ENCODE measurements around the gene C20orf96.

The C20orf96 gene

DNA sequence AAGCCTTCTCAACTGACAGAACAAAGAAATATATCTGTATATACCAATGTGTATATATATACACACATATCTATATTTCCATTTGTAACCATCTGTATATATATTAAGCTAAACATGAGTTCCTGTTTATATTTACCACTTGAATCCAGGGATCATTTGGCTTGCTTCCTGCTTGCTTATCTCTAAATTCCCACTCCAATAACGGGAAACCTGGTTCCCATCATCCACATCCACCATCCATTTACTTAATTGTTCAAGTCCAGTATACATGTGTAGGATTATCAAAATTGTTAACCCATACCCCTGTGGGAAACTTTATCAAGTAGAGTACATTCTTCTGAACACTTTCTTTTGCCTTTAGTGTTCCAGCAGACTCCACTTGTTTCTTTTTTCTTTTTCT lies 22.3 kb upstream of the C20orf96 start:
- DNase-seq (ENCODE audit: low read depth, low spot score) = no peak

DNA sequence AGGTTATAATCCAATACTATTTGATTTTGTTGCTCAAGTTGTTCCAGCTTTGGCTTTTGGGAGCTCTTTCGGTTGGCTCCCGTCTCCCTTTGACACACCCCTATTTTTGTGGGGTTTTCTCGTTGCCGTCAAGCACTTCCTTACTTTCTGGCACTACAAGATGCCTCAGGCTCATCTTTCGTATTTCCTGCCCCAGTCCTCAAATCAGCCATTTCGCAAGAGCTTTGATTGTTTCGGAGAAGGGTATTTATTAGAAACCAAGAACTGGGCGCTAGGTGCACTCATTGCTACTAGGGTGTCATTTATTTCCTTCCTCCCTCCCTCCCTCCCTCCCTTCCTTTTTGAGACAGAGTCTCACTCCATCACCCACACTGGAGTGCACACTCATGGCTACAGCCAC lies 21.5 kb upstream of the C20orf96 start:
- DNase-seq (ENCODE audit: low read depth, low spot score) = no peak

DNA sequence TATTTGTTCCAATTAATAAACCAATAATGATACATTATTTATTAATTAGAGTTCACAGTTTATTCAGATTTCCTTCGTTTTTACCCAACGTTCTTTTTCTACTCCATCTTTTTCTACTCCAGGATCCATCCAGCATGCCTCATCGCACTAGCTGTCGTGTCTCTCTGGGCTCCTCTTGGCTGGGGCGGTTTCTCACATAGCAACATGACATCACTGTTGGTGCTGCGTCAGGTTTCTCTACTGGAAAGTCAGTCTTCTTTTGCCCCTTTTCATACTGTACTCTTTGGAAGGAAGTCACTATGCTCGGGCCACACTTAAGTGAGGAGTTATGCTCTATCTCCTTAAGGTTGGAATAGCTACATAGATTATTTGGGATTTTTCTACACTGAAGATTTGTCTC lies 21.1 kb upstream of the C20orf96 start:
- no peak for DNase-seq (ENCODE audit: low read depth, low spot score)

GRCh38 chr20:310645-311044 lies 20.1 kb upstream of the C20orf96 start:
- no peak for DNase-seq (ENCODE audit: low read depth, low spot score)

GRCh38 chr20:309841-310644 lies 19.5 kb upstream of the C20orf96 start:
- peak; percentile 99 for DNase-seq (ENCODE audit: low read depth, low spot score)

DNA sequence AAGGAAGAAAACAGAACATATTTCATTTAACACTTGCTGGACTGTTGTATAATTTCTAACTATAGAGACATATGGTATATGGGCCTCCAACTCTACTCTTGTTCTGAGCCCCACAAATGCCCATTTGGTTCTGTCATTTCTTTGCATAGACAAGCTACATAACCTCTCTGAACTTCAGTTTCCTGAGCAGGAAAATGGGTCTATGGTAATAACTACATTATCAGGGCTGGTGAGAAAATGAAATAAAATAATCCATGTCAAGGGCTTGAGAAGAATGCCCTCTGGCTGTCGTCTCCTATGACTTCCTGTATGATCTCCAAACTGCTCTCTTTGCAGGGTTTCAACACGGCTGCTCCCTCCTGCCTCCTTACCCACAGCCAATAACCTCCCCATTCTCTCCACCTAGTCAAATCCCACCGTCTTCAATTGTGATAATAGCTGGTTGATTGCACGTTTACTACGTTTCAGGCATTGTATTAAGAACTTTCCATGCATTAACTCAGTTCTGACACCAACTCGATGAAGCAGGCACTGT lies 18.8 kb upstream of the C20orf96 start:
- DNase-seq (ENCODE audit: low read depth, low spot score) = no peak

DNA sequence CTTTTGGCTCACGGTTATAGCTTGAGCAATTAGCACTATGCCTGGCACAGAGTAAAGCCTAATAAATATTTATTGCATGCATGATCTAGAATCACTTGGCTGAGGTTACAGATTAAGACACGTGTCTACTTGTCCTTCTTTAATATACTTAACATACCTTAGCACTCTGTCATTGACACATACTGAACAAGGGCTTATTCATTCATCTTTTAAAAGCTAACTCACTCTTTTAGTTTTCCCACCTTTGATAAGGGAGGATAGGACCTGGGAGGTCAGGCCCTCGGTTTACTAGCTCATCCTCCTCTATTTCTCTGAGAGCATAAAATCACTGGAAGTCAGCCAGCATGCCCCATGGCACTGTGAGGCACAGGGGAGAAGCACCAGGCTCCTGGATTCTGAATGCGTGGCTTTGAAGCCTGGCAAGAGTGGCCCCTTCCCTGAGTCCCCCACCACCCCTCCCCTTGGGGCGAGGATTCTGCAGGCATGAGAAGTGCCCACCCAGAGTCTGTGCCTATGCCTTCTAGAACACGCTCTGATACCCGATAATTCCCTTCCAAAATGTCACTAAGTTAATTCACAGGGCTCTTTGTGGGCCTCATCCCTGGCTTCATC lies 18.0 kb upstream of the C20orf96 start:
- DNase-seq (ENCODE audit: low read depth, low spot score) = no peak

- no peak for DNase-seq (ENCODE audit: low read depth, low spot score)
These were observed 15.2 kb upstream of the C20orf96 start for GRCh38 chr20:305745-306144.

GRCh38 chr20:301886-302848 lies 11.6 kb upstream of the C20orf96 start:
- no peak for DNase-seq (ENCODE audit: low read depth, low spot score)

DNA sequence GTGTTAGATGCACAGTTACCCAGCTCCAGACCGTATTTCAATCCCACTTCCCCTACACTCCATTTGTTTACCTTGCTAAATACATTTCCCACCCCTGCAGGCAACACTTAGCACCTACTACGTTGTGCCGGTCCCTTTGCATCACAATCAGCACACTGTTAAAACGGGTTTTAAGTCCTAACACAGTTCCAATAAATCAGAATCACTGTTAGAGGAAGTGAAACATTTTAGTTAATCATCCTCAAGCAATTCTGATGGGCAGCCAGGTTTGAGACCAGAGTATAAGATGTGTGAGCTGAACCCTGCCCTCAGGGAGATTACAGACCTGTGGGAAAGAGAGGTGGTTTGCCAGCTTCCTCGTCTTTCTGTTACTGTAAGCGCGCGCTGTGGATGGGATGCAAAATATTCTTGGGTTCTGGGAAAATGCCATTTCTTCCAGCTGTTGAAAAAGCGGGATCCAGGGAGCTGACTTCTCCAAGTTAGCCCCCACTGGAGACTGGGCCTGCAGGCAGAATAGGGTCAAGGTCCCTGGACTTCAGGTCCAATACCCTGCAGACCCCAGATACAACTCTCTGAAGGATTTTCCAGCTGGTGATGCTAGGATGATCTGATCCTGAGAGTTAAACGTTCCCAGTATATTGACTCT lies 9.9 kb upstream of the C20orf96 start:
- DNase-seq (ENCODE audit: low read depth, low spot score) = peak; percentile 63

- no peak for DNase-seq (ENCODE audit: low read depth, low spot score)
These were observed 8.3 kb upstream of the C20orf96 start for GRCh38 chr20:298776-299391.

DNA sequence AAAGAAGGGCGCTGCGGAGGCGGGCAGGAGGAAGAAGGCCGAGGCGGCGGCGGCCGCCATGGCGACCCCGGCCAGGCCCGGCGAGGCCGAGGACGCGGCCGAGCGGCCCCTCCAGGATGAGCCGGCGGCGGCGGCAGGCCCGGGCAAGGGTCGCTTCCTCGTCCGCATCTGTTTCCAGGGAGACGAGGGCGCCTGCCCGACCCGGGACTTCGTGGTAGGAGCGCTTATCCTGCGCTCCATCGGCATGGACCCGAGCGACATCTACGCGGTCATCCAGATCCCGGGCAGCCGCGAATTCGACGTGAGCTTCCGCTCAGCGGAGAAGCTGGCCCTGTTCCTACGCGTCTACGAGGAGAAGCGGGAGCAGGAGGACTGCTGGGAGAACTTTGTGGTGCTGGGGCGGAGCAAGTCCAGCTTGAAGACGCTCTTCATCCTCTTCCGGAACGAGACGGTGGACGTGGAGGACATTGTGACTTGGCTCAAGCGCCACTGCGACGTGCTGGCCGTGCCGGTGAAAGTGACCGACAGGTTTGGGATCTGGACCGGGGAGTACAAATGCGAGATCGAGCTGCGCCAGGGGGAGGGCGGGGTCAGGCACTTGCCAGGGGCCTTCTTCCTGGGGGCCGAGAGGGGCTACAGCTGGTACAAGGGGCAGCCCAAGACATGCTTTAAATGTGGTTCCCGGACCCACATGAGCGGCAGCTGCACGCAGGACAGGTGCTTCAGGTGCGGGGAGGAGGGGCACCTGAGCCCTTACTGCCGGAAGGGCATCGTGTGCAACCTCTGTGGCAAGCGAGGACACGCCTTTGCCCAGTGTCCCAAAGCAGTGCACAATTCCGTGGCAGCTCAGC lies 7.6 kb upstream of the C20orf96 start:
- peak; percentile 45 for DNase-seq (ENCODE audit: low read depth, low spot score)

GRCh38 chr20:297098-297924 lies 6.8 kb upstream of the C20orf96 start, which contains the start of gene ZCCHC3:
Gene ZCCHC3, plus strand, starts transcription at chr20:297570. Its CDS starts 17 bp downstream, at chr20:297587.
- DNase-seq (ENCODE audit: low read depth, low spot score) = peak; percentile 98

DNA sequence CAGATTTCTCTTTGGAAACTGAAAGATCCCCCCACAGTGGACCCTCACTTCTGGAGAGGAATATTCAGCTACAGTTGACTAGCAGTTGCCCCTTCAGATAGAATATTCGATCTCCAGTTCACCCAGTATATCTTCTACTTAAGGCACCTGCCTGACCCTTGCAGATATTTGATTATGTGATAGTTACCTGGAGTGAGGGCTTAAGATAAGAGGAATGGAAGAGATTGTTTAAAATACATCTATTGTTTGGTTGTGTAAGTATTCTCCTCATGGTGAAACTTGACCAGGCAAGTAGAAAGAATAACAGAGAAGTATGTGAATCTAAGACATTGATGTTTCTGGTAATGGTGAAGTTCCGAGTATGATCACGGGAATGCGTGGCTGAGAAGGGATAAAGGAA lies 5.3 kb upstream of the C20orf96 start:
- DNase-seq (ENCODE audit: low read depth, low spot score) = no peak

DNA sequence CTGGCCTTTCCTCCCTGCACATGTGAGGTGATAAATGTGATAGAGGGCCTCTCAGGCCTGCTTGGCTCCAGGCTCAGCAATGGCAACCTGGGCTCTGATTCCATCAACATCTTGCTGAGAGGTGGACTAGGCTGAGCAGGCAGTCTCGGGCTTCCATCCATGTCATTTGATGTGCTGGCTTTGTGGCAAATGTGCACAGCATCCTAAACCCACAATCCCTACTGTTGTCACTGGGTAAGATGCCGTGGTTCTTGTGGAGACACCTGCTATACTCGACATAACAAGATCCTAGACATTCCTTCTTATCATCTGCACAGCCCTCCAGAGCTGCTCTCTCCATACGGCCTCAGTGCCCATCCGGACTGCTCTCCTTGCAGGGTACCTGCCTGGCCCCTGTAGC lies 4.1 kb upstream of the C20orf96 start:
- no peak for DNase-seq (ENCODE audit: low read depth, low spot score)

- DNase-seq (ENCODE audit: low read depth, low spot score) = no peak
These were observed 862 bp downstream of the C20orf96 start for GRCh38 chr20:289693-290083.

- no peak for DNase-seq (ENCODE audit: low read depth, low spot score)
These were observed 1.4 kb downstream of the C20orf96 start for GRCh38 chr20:288956-289692.

GRCh38 chr20:286508-286907 lies 4.0 kb downstream of the C20orf96 start:
- no peak for DNase-seq (ENCODE audit: low read depth, low spot score)
